IPS-15b (cell line): Measurements from ENCODE around the gene MS4A15.

Experiments
- H3K27me3 ChIP-seq: one replicate; pipeline ENCODE4 v1.6.1; 2013; ENCODE audit warnings: low read length; ENCODE audit not compliant: control insufficient read depth, insufficient read depth
- H3K36me3 ChIP-seq: one replicate; pipeline ENCODE4 v1.6.1; 2013; ENCODE audit warnings: low read length; ENCODE audit not compliant: control insufficient read depth, insufficient read depth
- H3K4me1 ChIP-seq: one replicate; pipeline ENCODE4 v1.6.1; 2013; ENCODE audit warnings: mild to moderate bottlenecking, low read length; ENCODE audit not compliant: control insufficient read depth, insufficient read depth
- H3K4me3 ChIP-seq: one replicate; pipeline ENCODE4 v1.5.1; 2013; ENCODE audit warnings: low read depth, low read length
- H3K9ac ChIP-seq: one replicate; pipeline ENCODE4 v1.6.1; 2013; ENCODE audit warnings: low read depth, mild to moderate bottlenecking, low read length
- H3K9me3 ChIP-seq: one replicate; pipeline ENCODE4 v1.6.1; 2013; ENCODE audit warnings: mild to moderate bottlenecking, low read length; ENCODE audit not compliant: control insufficient read depth, insufficient read depth

MS4A15 gene

GRCh38 chr11:60792521-60792920 is 35.9 kb downstream of the MS4A15 start:
- Histone ChIP-seq H3K4me3 (no peak overlapping the region), H3K36me3 (no peaks in the 10 kb centered on the region), H3K27me3 (no peaks in the 10 kb centered on the region), H3K9ac (no peak overlapping the region), H3K9me3 (peaks cover 18% of the 10 kb centered on the region), H3K4me1 (no peaks in the 10 kb centered on the region)

GRCh38 chr11:60795291-60795690 is 38.6 kb downstream of the MS4A15 start:
- Histone ChIP-seq H3K9ac (no peak overlapping the region), H3K36me3 (no peaks in the 10 kb centered on the region), H3K4me1 (no peaks in the 10 kb centered on the region), H3K27me3 (no peaks in the 10 kb centered on the region), H3K4me3 (no peak overlapping the region), H3K9me3 (peaks cover 18% of the 10 kb centered on the region)

DNA sequence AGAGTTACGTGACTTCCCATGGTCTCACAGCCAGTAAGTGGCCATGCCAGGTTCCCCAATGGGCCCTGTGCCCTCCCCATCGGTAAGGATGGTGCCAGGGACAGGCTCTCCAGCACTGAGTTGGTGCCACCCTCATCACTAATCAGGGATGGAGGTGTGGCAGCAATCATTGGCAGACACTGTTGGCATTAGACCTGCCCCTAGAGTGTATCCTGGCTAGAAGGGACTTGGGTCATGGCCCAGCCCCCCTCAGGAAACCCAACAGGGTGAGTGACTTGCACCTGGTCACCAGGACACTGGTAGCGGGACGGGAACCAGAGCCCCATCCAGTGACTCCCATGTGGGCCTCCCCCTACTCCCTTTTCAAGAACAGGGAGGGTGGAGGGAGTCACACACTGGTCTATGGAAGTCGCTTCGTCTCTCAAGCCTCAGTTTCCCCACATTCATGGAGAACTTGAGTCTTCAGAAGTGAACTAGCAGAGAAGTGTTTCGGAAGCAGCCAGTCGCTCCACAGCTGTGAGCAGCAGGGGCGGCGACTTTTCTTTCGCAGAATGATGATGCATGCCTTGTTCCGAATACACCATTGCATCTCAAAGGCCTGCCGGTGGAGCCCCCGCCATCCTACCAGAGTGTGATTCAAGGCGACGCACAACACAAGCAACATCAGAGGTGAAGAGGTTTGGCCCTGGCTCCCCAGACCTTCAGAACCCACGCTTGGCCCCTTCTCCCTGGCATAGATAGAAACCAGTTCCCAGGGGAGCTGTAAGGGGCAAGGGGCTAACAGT is 41.4 kb downstream of the MS4A15 start:
- H3K9me3 ChIP-seq = no peaks in the 10 kb centered on the region
- no peaks in the 10 kb centered on the region for H3K27me3 ChIP-seq
- H3K4me1 ChIP-seq = no peaks in the 10 kb centered on the region
- no peak overlapping the region for H3K9ac ChIP-seq
- no peak overlapping the region for H3K4me3 ChIP-seq
- no peaks in the 10 kb centered on the region for H3K36me3 ChIP-seq

DNA sequence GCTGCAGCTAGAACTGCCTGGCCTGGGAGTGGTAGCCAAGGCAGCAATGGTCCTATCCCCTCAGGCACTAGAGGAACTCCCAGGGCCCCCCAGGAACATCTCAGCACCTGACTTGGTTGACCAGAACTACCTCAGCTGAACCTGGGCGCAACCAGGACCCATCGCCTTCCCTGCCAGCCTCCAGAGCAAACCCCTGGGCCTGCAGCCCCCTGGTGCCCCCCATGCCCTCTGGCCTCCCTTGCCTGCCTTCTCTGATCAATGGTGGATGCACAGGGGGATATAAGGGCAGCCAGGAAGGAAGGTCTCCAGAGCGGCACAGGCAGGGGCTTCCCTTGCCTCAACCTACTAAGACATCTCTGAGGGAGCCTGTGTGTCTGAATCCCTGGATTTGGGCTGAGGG is 42.0 kb downstream of the MS4A15 start:
- no peaks in the 10 kb centered on the region for H3K36me3 ChIP-seq
- no peak overlapping the region for H3K4me3 ChIP-seq
- H3K9me3 ChIP-seq = no peaks in the 10 kb centered on the region
- no peaks in the 10 kb centered on the region for H3K4me1 ChIP-seq
- no peak overlapping the region for H3K9ac ChIP-seq
- H3K27me3 ChIP-seq = no peaks in the 10 kb centered on the region

- no peak overlapping the region for H3K4me3 ChIP-seq
- no peaks in the 10 kb centered on the region for H3K4me1 ChIP-seq
- no peaks in the 10 kb centered on the region for H3K27me3 ChIP-seq
- no peak overlapping the region for H3K9ac ChIP-seq
- no peaks in the 10 kb centered on the region for H3K9me3 ChIP-seq
- H3K36me3 ChIP-seq = no peaks in the 10 kb centered on the region
Observed at GRCh38 chr11:60801194-60801593, 44.5 kb downstream of the MS4A15 start.

DNA sequence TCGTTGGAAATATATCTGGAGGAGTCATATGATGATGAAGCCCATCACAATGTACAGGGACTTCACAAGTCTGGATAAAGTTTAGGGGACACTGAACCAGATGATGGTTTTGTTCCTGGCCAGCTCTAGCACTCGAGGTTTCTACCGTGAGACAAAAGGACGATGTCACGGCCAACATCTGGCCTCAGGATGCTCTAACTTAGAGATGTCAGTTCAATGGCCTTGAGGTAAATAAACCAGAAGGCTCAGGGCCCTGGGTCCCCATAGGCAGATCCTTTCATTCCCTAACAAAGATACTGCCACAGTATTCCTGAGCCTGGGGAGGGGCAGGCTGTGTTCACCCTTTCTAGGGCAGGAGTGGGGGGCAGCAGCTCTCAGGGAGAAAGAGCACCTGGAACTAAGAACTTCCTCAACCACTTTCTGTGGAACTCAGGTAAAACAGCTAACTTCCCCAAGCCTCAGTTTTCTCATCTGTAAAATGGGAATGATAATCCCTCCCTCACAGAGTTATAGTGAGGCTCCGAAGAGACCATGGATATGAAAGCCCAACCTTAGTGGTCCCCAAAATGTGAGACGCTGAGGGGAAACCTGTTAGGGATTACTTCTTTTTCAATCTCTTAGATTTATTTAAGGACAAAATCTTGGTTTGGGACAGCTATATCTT is 46.7 kb downstream of the MS4A15 start:
- H3K9ac ChIP-seq = no peak overlapping the region

GRCh38 chr11:60809249-60809648 is 52.6 kb downstream of the MS4A15 start:
- Histone ChIP-seq H3K36me3 (no peaks in the 10 kb centered on the region), H3K27me3 (no peaks in the 10 kb centered on the region), H3K4me1 (no peaks in the 10 kb centered on the region), H3K4me3 (no peak overlapping the region), H3K9me3 (peaks cover 3% of the 10 kb centered on the region), H3K9ac (no peak overlapping the region)

More for the DNA sequence above, 46.7 kb downstream of the MS4A15 start:
- no peaks in the 10 kb centered on the region for H3K4me1 ChIP-seq
- no peaks in the 10 kb centered on the region for H3K9me3 ChIP-seq
- H3K36me3 ChIP-seq = no peaks in the 10 kb centered on the region
- H3K27me3 ChIP-seq = no peaks in the 10 kb centered on the region
- H3K4me3 ChIP-seq = no peak overlapping the region

- Histone ChIP-seq H3K9me3 (peaks cover 3% of the 10 kb centered on the region), H3K4me1 (no peaks in the 10 kb centered on the region), H3K4me3 (no peak overlapping the region), H3K27me3 (no peaks in the 10 kb centered on the region), H3K36me3 (no peaks in the 10 kb centered on the region), H3K9ac (no peak overlapping the region)
Observed at GRCh38 chr11:60809691-60810090, 53.0 kb downstream of the MS4A15 start.

DNA sequence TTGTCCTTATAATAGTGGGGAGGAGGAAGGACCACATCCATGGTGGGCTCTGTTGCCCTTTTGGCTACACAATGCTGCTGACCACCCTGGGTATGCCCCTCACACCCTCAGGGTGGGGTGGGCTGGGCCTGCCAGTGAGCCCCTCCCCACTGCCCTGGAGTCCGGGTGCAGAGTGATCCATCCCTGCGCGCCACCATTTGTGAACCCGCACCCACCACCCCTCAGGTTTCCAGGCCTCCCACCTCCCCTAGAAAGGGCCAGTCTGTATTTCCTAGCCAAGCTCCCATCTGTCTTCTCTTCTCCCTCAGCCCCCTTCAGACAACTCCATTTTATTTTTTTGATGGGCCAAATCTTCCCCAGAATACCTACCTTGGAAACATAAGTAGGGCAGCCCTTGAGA is 53.5 kb downstream of the MS4A15 start:
- H3K36me3 ChIP-seq = no peaks in the 10 kb centered on the region
- no peaks in the 10 kb centered on the region for H3K27me3 ChIP-seq
- H3K4me3 ChIP-seq = no peak overlapping the region
- H3K9ac ChIP-seq = no peak overlapping the region
- H3K4me1 ChIP-seq = no peaks in the 10 kb centered on the region
- H3K9me3 ChIP-seq = peaks cover 3% of the 10 kb centered on the region

DNA sequence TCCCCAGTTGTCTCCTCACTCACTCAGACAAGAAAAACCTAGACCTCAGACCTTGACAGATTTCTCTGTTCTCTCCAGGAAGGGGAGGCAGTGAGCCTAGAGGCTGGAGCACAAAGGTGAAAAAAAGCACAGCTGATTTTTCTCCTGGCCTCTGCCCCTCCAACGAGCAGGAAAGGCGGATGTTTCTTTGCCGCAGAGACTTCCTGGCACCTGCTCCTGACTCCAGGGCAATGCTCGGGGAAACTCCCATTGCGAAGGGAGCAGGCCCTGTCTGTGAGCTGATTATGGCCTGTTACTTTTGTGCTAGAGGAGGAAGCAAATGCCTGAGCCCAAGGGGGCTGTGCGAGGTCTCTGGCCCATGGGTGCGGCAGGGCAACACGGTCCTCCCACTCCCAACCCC is 53.9 kb downstream of the MS4A15 start:
- H3K9ac ChIP-seq = no peak overlapping the region
- H3K27me3 ChIP-seq = no peaks in the 10 kb centered on the region
- H3K36me3 ChIP-seq = no peaks in the 10 kb centered on the region
- H3K4me1 ChIP-seq = no peaks in the 10 kb centered on the region
- H3K9me3 ChIP-seq = peaks cover 3% of the 10 kb centered on the region
- H3K4me3 ChIP-seq = no peak overlapping the region

- H3K4me3 ChIP-seq = no peak overlapping the region
- no peak overlapping the region for H3K9ac ChIP-seq
- no peaks in the 10 kb centered on the region for H3K36me3 ChIP-seq
- no peaks in the 10 kb centered on the region for H3K27me3 ChIP-seq
- H3K4me1 ChIP-seq = no peaks in the 10 kb centered on the region
- H3K9me3 ChIP-seq = peaks cover 3% of the 10 kb centered on the region
Observed at GRCh38 chr11:60813324-60813723, 56.7 kb downstream of the MS4A15 start.

- no peaks in the 10 kb centered on the region for H3K36me3 ChIP-seq
- no peak overlapping the region for H3K9ac ChIP-seq
- H3K4me3 ChIP-seq = no peak overlapping the region
- H3K4me1 ChIP-seq = no peaks in the 10 kb centered on the region
- H3K9me3 ChIP-seq = peaks cover 3% of the 10 kb centered on the region
- no peaks in the 10 kb centered on the region for H3K27me3 ChIP-seq
Observed at GRCh38 chr11:60814112-60814511, 57.4 kb downstream of the MS4A15 start.
